Measurements from ENCODE around the gene G6PC3.

The G6PC3 gene

GRCh38 chr17:44059101-44059892 lies 11.2 kb upstream of the G6PC3 start:
- in situ Hi-C loops (cut with MboI; ENCODE audit: low sequenced_read_pairs): no loop called here

DNA sequence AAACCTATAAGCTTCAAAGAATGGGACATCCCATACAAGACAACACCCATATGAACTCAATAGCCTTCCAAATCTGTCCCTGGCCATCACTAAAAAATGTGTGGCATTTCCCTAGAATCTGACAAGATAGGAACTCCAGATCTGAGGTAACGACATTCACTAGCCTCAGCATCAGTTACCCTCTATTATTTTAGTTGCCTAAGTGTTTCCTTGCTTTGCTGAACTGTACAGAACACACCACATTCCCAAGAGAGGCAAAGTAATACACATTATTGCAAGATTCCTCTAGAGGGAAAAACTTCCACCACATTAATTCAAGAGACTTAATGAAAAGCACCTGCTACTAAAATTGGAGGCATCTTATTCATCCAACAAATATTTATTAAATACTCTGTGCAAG lies 9.1 kb upstream of the G6PC3 start:
- in situ Hi-C loops (cut with MboI; ENCODE audit: low sequenced_read_pairs): no loop called here

GRCh38 chr17:44062871-44063270 lies 7.7 kb upstream of the G6PC3 start:
- in situ Hi-C loops (cut with MboI; ENCODE audit: low sequenced_read_pairs): no loop called here

- in situ Hi-C loops (cut with MboI; ENCODE audit: low sequenced_read_pairs): no loop called here
These were observed 6.6 kb upstream of the G6PC3 start for GRCh38 chr17:44063704-44064639.

GRCh38 chr17:44065668-44066203 lies 4.8 kb upstream of the G6PC3 start:
- in situ Hi-C loops (cut with MboI; ENCODE audit: low sequenced_read_pairs): no loop called here

DNA sequence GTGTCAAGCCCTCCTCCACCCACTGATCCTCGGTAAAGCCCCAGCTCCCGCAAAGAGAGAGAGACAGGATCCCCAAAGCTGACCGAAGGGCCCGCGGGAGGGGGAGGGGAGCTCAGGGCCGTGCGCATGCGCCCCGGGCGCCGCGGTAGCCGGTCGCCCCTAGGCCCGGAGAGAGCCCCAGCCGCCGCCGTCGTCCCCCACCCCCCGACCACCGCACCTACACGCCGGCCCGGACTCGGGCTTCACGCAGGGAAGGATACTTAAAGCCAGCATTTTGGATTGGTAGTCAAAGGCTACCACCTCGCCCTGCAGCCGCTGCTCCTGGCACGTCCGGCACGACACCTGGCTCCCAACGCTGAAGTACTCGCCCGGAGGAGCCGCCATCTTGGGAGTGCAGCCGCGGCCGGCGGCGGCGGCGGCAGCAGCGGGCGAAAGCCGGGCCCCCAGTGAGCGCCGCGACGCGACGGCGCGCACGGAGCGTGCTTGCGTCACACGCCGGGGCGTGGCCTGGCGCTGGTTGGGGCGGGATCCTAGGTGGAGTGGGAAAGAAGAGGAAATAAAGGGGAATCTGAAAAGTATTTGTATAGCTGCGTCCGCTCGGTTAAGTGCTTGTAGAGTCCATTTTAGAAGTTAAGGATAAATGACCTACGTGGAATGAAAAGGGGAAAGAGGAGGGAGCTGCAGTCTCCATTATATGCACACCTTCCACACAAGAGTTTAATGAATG lies 4.2 kb upstream of the G6PC3 start, which contains the start of gene LSM12:
LSM12 (minus strand) TSS at position 468 of the 727 bp plus-strand sequence; CDS start at position 384, 84 bp downstream.
- in situ Hi-C loops (cut with MboI; ENCODE audit: low sequenced_read_pairs): no loop called here

GRCh38 chr17:44067545-44067940 lies 3.0 kb upstream of the G6PC3 start:
- in situ Hi-C loops (cut with MboI; ENCODE audit: low sequenced_read_pairs): no loop called here

- in situ Hi-C loops (cut with MboI; ENCODE audit: low sequenced_read_pairs): no loop called here
These were observed 521 bp upstream of the G6PC3 start for GRCh38 chr17:44069974-44070454.

GRCh38 chr17:44071198-44071520 lies 624 bp downstream of the G6PC3 start:
- in situ Hi-C loops (cut with MboI; ENCODE audit: low sequenced_read_pairs): no loop called here

GRCh38 chr17:44071772-44072171 lies 1.2 kb downstream of the G6PC3 start:
- in situ Hi-C loops (cut with MboI; ENCODE audit: low sequenced_read_pairs): no loop called here

DNA sequence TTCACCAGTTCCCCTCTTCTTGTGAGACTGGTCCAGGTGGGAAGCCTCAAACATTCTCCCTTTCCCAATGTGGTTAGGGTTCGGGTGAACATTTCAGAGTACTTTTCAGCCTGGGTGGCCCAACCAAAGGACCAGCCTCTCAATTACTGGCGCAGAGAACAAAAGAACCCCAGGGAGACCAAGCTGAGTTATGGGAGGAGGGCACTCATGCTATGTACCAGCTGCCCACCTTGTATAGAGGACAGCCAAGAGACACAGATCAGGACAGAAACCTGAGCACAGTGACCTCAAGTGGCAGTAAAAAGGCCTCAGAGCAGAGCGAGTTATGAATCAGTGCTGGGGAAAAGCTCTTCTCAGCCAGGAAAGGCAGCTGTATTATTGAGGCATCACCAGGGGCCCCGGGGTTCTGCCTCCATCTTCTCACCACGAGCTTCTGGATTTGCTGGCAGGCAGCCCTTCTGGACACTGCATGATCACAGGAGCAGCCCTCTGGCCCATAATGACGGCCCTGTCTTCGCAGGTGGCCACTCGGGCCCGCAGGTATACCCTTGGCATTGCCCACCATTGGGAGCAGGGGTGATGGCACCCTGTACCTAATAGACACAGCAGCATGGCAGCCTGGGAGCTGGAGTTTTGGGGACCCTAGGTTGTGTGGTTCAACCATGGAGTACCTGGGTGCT lies 3.8 kb downstream of the G6PC3 start:
- in situ Hi-C loops (cut with MboI; ENCODE audit: low sequenced_read_pairs): no loop called here

DNA sequence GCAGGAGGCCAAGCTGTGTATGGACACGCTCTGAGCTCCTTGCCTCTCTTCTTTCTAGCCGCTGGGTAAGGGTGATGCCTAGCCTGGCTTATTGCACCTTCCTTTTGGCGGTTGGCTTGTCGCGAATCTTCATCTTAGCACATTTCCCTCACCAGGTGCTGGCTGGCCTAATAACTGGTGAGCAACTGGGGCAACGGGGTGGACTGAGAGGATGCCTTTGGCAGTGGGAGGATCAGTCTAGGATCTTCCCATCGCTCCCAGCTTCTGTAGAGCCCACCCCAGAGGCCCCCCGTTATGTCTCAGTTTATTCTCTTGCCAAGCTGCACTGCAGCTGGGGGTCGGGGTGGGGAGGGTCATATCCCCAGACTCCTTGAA lies 4.4 kb downstream of the G6PC3 start:
- in situ Hi-C loops (cut with MboI; ENCODE audit: low sequenced_read_pairs): no loop called here

GRCh38 chr17:44075598-44076293 lies 5.2 kb downstream of the G6PC3 start:
- in situ Hi-C loops (cut with MboI; ENCODE audit: low sequenced_read_pairs): no loop called here

GRCh38 chr17:44076716-44077594 lies 6.4 kb downstream of the G6PC3 start:
- in situ Hi-C loops (cut with MboI; ENCODE audit: low sequenced_read_pairs): no loop called here

GRCh38 chr17:44077595-44077909 lies 7.0 kb downstream of the G6PC3 start:
- in situ Hi-C loops (cut with MboI; ENCODE audit: low sequenced_read_pairs): no loop called here

DNA sequence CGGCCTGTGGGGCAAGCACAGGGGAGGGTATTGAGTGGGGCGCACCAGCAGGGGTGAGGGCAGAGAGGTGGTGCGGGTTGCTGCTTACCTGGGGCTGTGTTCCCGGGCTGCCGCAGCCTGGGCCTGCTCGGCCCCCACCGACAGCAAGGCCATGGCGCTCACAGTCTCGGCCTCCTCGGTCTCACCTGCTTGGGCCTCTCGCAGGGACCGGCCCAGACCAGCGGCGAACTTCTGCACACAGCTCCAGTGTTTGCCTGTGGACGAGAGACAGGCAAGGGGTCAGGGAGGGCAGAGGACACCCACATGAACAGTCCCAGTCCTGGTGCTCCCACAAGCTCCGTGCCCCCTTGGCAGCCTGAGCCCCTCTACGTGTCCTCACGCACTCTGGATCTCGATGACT lies 7.9 kb downstream of the G6PC3 start:
- in situ Hi-C loops (cut with MboI; ENCODE audit: low sequenced_read_pairs): no loop called here

DNA sequence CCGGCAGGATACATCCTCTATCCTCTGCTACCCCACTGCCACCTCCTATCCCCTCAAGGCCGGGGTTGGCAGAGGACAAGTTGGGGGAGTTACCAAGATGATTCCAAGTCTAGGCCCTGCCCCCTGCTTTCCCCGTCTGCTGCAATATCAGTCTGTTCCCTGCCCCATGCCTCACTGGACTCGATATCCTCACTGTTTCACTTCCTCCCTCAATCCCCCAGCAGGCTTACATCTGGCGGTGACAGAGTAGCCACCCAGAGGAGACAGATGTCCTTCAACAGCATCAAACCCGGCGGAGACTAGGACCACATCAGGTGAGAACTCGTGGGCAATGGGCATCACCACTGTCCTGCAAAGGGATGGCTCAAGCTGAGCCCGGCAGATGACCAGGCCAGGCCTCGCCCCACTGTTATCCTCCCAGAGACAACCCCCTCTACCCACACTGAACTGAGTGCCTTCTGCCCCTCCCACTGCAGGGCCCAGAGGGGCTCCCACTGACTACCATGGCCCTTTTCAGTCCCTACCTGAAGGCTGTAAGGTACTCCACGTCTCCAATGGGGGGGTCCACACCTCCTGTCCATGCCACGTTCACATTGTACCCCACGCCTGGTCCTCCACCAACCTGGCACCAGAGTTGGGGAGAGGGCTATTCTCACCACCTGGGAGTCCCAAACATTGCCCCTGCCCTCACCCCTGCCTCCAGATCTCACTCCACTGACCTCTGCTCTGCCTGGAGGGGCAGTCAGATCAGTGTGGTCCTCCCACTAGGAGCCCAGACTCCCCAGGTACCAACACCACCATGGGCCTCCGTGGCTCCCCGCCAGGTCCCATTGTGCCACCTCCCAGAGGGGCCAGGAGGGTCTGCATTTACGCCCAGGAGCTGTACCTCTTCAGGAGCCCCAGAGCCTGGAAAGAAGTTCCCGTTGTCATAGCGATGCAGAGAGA lies 9.6 kb downstream of the G6PC3 start:
- in situ Hi-C loops (cut with MboI; ENCODE audit: low sequenced_read_pairs): no loop called here

DNA sequence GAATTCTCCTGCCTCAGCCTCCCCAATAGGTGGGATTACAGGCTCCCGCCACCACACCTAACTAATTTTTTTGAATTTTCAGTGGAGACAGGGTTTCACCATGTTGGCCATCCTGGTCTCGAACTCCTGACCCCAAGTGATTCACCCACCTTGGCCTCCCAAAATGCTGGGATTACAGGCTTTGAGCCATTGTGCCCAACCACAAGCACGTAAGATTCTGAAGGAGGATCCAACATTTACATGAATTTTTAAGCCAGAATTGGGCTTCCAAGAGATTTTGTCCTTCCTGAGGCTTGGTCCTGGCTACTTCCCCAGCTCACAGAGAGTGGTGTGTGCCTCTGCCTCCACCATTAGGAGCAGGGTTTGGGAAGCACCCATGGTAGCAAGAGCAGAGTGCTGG lies 11.1 kb downstream of the G6PC3 start:
- in situ Hi-C loops (cut with MboI; ENCODE audit: low sequenced_read_pairs): no loop called here
